Osteoblast (primary cell): Measurements from ENCODE around the gene C11orf21. TPM values are rescaled to one million over a fixed set of nuclear protein-coding genes. Genes with fewer than 3 reads are reported as not detected.

Source experiments
- DNase-seq: peaks from one replicate; pipeline ENCODE4 v3.0.0; 2011; ENCODE audit warnings: low spot score, mixed read lengths; ENCODE audit not compliant: insufficient read length; ENCODE audit errors: missing footprints
- H2AFZ ChIP-seq: 2 replicates; pipeline ENCODE4 v1.6.0; 2011; ENCODE audit warnings: mild to moderate bottlenecking, low read length
- H3K27ac ChIP-seq: 2 replicates; pipeline ENCODE4 v1.5.1; 2011; ENCODE audit warnings: mild to moderate bottlenecking, low read depth, low read length, moderate library complexity
- H3K27me3 ChIP-seq: 2 replicates; pipeline ENCODE4 v1.6.0; 2012; ENCODE audit warnings: mild to moderate bottlenecking, control low read depth, inconsistent platforms, low read length, moderate library complexity; ENCODE audit not compliant: insufficient read depth
- H3K36me3 ChIP-seq: 2 replicates; pipeline ENCODE4 v1.5.1; 2011; ENCODE audit warnings: mild to moderate bottlenecking, low read length, control low read depth, moderate library complexity; ENCODE audit not compliant: insufficient read depth
- H3K4me1 ChIP-seq: 2 replicates; pipeline ENCODE4 v1.5.1; 2011; ENCODE audit warnings: mild to moderate bottlenecking, low read length, control low read depth, moderate library complexity; ENCODE audit not compliant: insufficient read depth
- H3K4me2 ChIP-seq: 2 replicates; pipeline ENCODE4 v1.6.0; 2011; ENCODE audit warnings: mild to moderate bottlenecking, low read length; ENCODE audit not compliant: insufficient read depth
- H3K4me3 ChIP-seq: fragments of 200-600 bp; sonication (generic); 3 replicates; pipeline ENCODE4 v1.5.1; 2012; ENCODE audit warnings: mild to moderate bottlenecking, low read length, inconsistent platforms; ENCODE audit not compliant: insufficient read depth
- H3K79me2 ChIP-seq: 2 replicates; pipeline ENCODE4 v1.6.0; 2012; ENCODE audit warnings: mild to moderate bottlenecking, low read length, control low read depth, inconsistent platforms; ENCODE audit not compliant: insufficient read depth
- H3K9me3 ChIP-seq: 2 replicates; pipeline ENCODE4 v1.5.1; 2011; ENCODE audit warnings: low read depth, low read length, control low read depth
- H4K20me1 ChIP-seq: 2 replicates; pipeline ENCODE4 v1.6.0; 2012; ENCODE audit warnings: mild to moderate bottlenecking, low read length, control low read depth; ENCODE audit not compliant: insufficient read depth
- CTCF ChIP-seq: IDR thresholded peaks from 2 replicates; pipeline ENCODE4 v1.5.1; 2011; ENCODE audit warnings: mild to moderate bottlenecking, low read depth, low read length, moderate library complexity; ENCODE audit errors: extremely low read depth
- total RNA-seq: library from RNA; depleted of rRNA; stranded (reverse); fragments of >200 nt; gene quantifications from 2 replicates; pipeline ENCODE4 v1.2.3, GENCODE V29; 2012

C11orf21 gene
- total RNA-seq, 1 donor, result 0.36 TPM

DNA sequence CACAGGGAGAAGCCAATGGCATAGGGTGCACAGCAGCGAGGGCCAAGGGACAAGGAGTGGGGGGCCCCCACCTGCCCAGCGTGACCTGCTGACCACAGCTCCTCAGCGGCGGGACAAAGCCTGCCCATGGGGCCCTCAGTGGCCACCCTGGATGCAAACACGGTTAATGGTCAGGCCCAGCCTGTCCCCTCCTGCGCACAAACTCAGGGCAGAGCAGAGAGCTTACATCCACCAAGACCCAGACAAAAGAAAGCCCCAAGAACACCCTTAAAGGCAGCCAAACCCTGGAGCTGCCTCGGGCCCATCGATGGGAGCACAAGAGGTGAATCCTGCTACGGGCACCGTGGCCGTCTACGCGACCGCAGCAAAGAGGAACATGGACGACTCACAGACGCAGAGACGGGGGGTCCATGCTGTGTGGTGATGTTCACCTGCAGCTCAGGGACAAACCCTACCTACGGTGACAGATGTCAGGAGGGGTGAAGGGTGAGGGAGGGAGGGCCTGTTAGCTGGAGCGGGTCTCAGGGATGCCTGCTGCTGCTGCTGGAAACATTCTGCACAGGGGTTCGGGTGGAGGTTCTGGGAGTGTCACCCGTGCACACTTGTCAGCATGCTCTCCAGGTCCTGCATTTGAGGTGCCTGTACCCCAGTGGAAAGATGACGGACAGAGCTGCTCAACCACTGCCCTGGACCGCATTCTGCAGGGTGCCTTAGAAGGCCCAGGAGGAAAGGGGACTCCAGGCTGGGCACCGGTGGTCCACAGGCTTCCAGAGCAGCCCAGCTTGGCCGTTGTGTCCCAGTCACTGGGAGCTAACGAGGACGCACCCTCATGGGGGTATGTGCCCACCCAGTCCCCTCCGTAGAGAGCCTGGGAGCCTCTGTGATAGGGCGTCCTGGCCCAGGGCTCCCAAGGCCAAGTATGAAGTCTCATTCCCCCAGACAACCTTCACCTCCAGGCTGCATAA lies 42.9 kb downstream of the C11orf21 start:
- H3K27ac ChIP-seq, result no peak overlapping the region

DNA sequence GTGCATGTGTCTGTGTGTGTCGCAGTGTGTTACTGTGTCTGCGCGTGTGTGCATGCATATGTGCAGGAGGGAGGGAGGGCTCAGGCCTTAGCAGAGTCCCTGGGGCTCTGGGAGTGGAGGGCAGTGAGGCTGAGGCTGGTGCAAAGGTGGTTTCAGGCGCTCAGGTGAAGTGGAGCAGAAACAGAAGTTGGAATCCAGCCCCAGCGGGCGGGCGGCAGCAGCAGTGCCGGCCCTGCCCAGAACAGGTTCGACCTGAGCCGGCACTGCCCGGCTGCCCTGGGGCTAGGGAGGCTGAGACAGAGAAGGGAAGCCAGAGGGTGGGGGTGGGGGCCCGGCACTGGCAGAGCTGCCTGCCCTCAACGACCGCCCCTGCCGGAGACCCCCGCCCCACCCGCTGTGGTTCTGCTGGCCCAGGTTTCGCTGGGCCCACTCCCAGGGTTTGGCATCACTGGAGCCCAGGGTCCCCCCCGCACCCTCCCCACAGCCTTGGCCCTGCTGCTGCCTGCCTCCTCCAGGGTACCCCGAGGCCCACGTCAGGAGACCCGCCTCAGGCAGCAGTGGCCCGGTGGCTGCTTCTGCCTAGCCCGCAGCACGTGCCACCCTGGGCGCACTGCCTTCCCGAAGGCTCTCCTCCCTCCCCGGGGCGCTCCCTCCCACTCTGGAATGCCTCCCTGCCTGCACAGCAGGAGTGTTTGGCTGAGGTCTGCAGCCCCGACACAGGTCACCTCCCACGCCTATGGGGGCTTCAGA lies 44.6 kb downstream of the C11orf21 start:
- no peak for TF ChIP-seq CTCF
- peaks cover 2% of the 10 kb centered on the region for H3K27me3 ChIP-seq
- no peaks in the 10 kb centered on the region for H3K36me3 ChIP-seq
- no peak overlapping the region for H2AFZ ChIP-seq
- H3K27ac ChIP-seq, result no peak overlapping the region
- no peaks in the 10 kb centered on the region for H3K4me1 ChIP-seq
- no peaks in the 10 kb centered on the region for H3K79me2 ChIP-seq
- H3K9me3 ChIP-seq, result no peaks in the 10 kb centered on the region
- no peaks in the 10 kb centered on the region for H4K20me1 ChIP-seq
- no peak overlapping the region for H3K4me2 ChIP-seq
- H3K4me3 ChIP-seq, result no peak overlapping the region
- peak; percentile 78 for DNase-seq

More for the DNA sequence above, 42.9 kb downstream of the C11orf21 start:
- H2AFZ ChIP-seq, result no peak overlapping the region
- no peaks in the 10 kb centered on the region for H3K9me3 ChIP-seq
- H3K4me2 ChIP-seq, result no peak overlapping the region
- peaks cover 2% of the 10 kb centered on the region for H3K27me3 ChIP-seq
- H3K4me1 ChIP-seq, result no peaks in the 10 kb centered on the region
- DNase-seq, result peak; percentile 83
- no peak for TF ChIP-seq CTCF
- no peaks in the 10 kb centered on the region for H3K36me3 ChIP-seq
- no peaks in the 10 kb centered on the region for H4K20me1 ChIP-seq
- H3K4me3 ChIP-seq, result no peak overlapping the region
- no peaks in the 10 kb centered on the region for H3K79me2 ChIP-seq

GRCh38 chr11:2256293-2256913 lies 45.3 kb downstream of the C11orf21 start:
- H2AFZ ChIP-seq, result no peak overlapping the region
- H3K36me3 ChIP-seq, result no peaks in the 10 kb centered on the region
- no peak for TF ChIP-seq CTCF
- H3K4me2 ChIP-seq, result no peak overlapping the region
- no peaks in the 10 kb centered on the region for H3K9me3 ChIP-seq
- no peaks in the 10 kb centered on the region for H3K4me1 ChIP-seq
- DNase-seq, result peak; percentile 73
- H3K27ac ChIP-seq, result no peak overlapping the region
- no peaks in the 10 kb centered on the region for H4K20me1 ChIP-seq
- H3K4me3 ChIP-seq, result no peak overlapping the region
- peaks cover 2% of the 10 kb centered on the region for H3K27me3 ChIP-seq
- no peaks in the 10 kb centered on the region for H3K79me2 ChIP-seq
